Activated CD4-positive, alpha-beta T cell treated with anti-CD3 and anti-CD28 coated beads, Interleukin-2, Interleukin-4, amounts not matched to agents 100 ng/mL and 50 ng/mL, durations not matched to agents 16 hours and 8 hours (primary cell): ENCODE measurements around the gene PIGBOS1.
"Not testable (repeated sequence)": the region's sequence is repeated elsewhere in the genome, so short reads cannot be mapped to it uniquely, and the experiment has no call there.

Source experiments
- DNase-seq: peaks from one replicate; pipeline ENCODE4 v3.0.0-alpha.2; 2020; ENCODE audit warnings: low spot score

Gene PIGBOS1

GRCh38 chr15:55290528-55291057 is 28.3 kb downstream of the PIGBOS1 start:
- peak; percentile 86 for DNase-seq

GRCh38 chr15:55289746-55290527 is 29.0 kb downstream of the PIGBOS1 start, which contains the start of gene RAB27A:
Gene RAB27A, minus strand, starts transcription at chr15:55289813. Its CDS starts 54,879 bp downstream, at chr15:55234934.
- DNase-seq, result peak; percentile 85

GRCh38 chr15:55289011-55289745 is 29.7 kb downstream of the PIGBOS1 start:
- DNase-seq, result peak; percentile 49

GRCh38 chr15:55288006-55288717 is 30.8 kb downstream of the PIGBOS1 start:
- DNase-seq, result no peak

GRCh38 chr15:55286442-55287189 is 32.3 kb downstream of the PIGBOS1 start:
- DNase-seq, result not testable (repeated sequence)

- DNase-seq, result no peak
Observed at GRCh38 chr15:55284426-55284825, 34.5 kb downstream of the PIGBOS1 start.

GRCh38 chr15:55283379-55284147 is 35.4 kb downstream of the PIGBOS1 start:
- DNase-seq, result peak; percentile 63

GRCh38 chr15:55282284-55282833 is 36.6 kb downstream of the PIGBOS1 start:
- peak; percentile 73 for DNase-seq

GRCh38 chr15:55281517-55282228 is 37.2 kb downstream of the PIGBOS1 start:
- DNase-seq, result no peak

GRCh38 chr15:55280589-55280988 is 38.3 kb downstream of the PIGBOS1 start:
- peak; percentile 51 for DNase-seq

GRCh38 chr15:55279746-55280351 is 39.1 kb downstream of the PIGBOS1 start:
- peak; percentile 89 for DNase-seq

- DNase-seq, result no peak
Observed at GRCh38 chr15:55279100-55279745, 39.7 kb downstream of the PIGBOS1 start.

GRCh38 chr15:55277715-55278114 is 41.2 kb downstream of the PIGBOS1 start:
- DNase-seq, result no peak

- DNase-seq, result peak; percentile 93
Observed at GRCh38 chr15:55277116-55277564, 41.8 kb downstream of the PIGBOS1 start.

- DNase-seq, result no peak
Observed at GRCh38 chr15:55276324-55276723, 42.6 kb downstream of the PIGBOS1 start.

GRCh38 chr15:55270291-55270690 is 48.6 kb downstream of the PIGBOS1 start:
- no peak for DNase-seq

- no peak for DNase-seq
Observed at GRCh38 chr15:55268176-55268695, 50.7 kb downstream of the PIGBOS1 start.

- peak; percentile 77 for DNase-seq
Observed at GRCh38 chr15:55267401-55268175, 51.3 kb downstream of the PIGBOS1 start.
